Fibroblast of lung (primary cell): ENCODE measurements around the gene HIGD1A. TPM values are rescaled to one million over a fixed set of nuclear protein-coding genes. Genes with fewer than 3 reads are reported as not detected.
"Not testable (repeated sequence)": the region's sequence is repeated elsewhere in the genome, so short reads cannot be mapped to it uniquely, and the experiment has no call there.

Source experiments
- DNase-seq, 2 donors: peaks; one replicate each; pipeline versions ENCODE4 v3.0.0 to v3.0.0-alpha.2; 2010; ENCODE audit warnings: low read depth in 2 of 2
- H2AFZ ChIP-seq: 2 replicates; pipeline ENCODE4 v1.5.1; 2012; ENCODE audit warnings: low read length, control low read depth, inconsistent platforms
- H3K27ac ChIP-seq: 2 replicates; pipeline ENCODE4 v1.5.1; 2011; ENCODE audit warnings: low read length, control low read depth; ENCODE audit not compliant: insufficient read depth
- H3K27me3 ChIP-seq: 2 replicates; pipeline ENCODE4 v1.5.1; 2011; ENCODE audit warnings: mild to moderate bottlenecking, low read length; ENCODE audit not compliant: control insufficient read depth, insufficient read depth
- H3K36me3 ChIP-seq: 2 replicates; pipeline ENCODE4 v1.5.1; 2011; ENCODE audit warnings: low read length; ENCODE audit not compliant: control insufficient read depth, insufficient read depth
- H3K4me1 ChIP-seq: 2 replicates; pipeline ENCODE4 v1.5.1; 2011; ENCODE audit warnings: low read length; ENCODE audit not compliant: control insufficient read depth, insufficient read depth; ENCODE audit errors: extremely low read depth
- H3K4me2 ChIP-seq: 2 replicates; pipeline ENCODE4 v1.5.1; 2011; ENCODE audit warnings: low read length, control low read depth; ENCODE audit not compliant: insufficient read depth; ENCODE audit errors: extremely low read depth
- H3K4me3 ChIP-seq, 4 experiments: fragments of 200-600 bp in 1 of 4; sonication (generic) in 1 of 4; replicated peaks in 1 of 4; 2 replicates each; pipeline ENCODE4 v1.5.1; 2011 to 2016; ENCODE audit warnings: low read length in 4 of 4, low read depth in 3 of 4, mild to moderate bottlenecking in 3 of 4, control low read depth in 2 of 4, inconsistent platforms in 1 of 4, mixed read lengths in 1 of 4; ENCODE audit not compliant: insufficient read depth in 1 of 4; ENCODE audit errors: control extremely low read depth in 1 of 4
- H3K79me2 ChIP-seq: 2 replicates; pipeline ENCODE4 v1.5.1; 2012; ENCODE audit warnings: mild to moderate bottlenecking, low read length, inconsistent platforms; ENCODE audit not compliant: control insufficient read depth, insufficient read depth
- H3K9ac ChIP-seq: 2 replicates; pipeline ENCODE4 v1.5.1; 2011; ENCODE audit warnings: mild to moderate bottlenecking, low read length, control low read depth; ENCODE audit not compliant: insufficient read depth
- H3K9me3 ChIP-seq: 2 replicates; pipeline ENCODE4 v1.5.1; 2012; ENCODE audit warnings: low read depth, low read length; ENCODE audit not compliant: control insufficient read depth, insufficient read depth
- H4K20me1 ChIP-seq: 2 replicates; pipeline ENCODE4 v1.5.1; 2011; ENCODE audit warnings: low read length; ENCODE audit not compliant: control insufficient read depth, insufficient read depth; ENCODE audit errors: extremely low read depth
- EZH2 ChIP-seq: IDR thresholded peaks from 2 replicates; pipeline ENCODE4 v1.5.1; 2012; ENCODE audit warnings: low read length, control low read depth, mild to moderate bottlenecking; ENCODE audit errors: missing control alignments
- polyA plus RNA-seq, 2 donors: library from polyadenylated mRNA; depleted of rRNA in 1 of 2; stranded (reverse) in 1 of 2; unstranded in 1 of 2; fragments of >200 nt; gene quantifications; 2 replicates each; pipeline ENCODE4 v1.2.1, GENCODE V29; 2011 to 2012; ENCODE audit warnings: missing spikeins in 1 of 2
- total RNA-seq: library from RNA; depleted of rRNA; stranded (reverse); fragments of >200 nt; gene quantifications from 2 replicates; pipeline ENCODE4 v1.2.1, GENCODE V29; 2014
- TF ChIP-seq, protein P1 (sequence below), 2 donors: IDR thresholded peaks in 1 of 2; conservative IDR thresholded peaks in 1 of 2; 1 replicate in 1 of 2; 2 replicates in 1 of 2; pipeline ENCODE4 v1.5.1; 2011 to 2012; ENCODE audit warnings: low read length in 2 of 2, control low read depth in 1 of 2, inconsistent platforms in 1 of 2, low read depth in 1 of 2, mild to moderate bottlenecking in 1 of 2

Gene HIGD1A
- total and polyA plus RNA-seq, 2 donors (not counting 1 experiment from before 2014, with no cell fraction given), result 121 to 245 TPM

DNA sequence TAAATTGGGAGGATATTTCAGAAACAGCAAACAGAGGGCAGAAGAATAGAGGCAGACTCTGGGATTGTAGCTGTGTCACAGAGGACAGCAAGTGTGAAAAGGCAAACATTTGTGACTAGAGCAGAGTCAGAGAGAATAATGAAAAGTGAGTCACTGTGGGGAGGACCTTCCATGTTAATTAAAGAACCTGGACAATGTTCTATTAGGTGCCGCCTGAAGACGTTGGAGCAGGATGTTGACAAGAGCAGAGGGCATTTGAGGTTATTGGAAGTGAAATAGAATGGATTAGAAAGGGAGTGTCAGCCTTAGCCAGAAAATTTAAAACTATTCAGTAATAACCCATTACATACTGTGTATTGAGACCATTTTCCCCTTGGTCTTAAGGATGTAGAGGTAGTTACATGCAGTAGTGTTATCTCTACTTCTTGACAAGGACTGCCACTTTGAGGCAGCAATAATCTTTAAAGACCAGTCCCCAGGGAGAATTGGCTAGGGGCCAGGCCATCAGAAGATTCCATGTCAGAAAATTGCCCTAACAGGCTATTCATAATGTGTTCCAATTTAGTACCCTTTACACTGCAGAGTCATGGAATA, 10.7 kb upstream of the HIGD1A start:
- no peak for DNase-seq
- Histone ChIP-seq H3K4me2 (no peak overlapping the region), H3K36me3 (no peaks in the 10 kb centered on the region), H3K4me1 (no peaks in the 10 kb centered on the region), H4K20me1 (no peaks in the 10 kb centered on the region), H3K4me3 (no peak overlapping the region), H3K27me3 (peaks cover 2% of the 10 kb centered on the region), H3K27ac (no peak overlapping the region), H3K9me3 (no peaks in the 10 kb centered on the region), H2AFZ (no peak overlapping the region), H3K9ac (no peak overlapping the region), H3K79me2 (no peaks in the 10 kb centered on the region)
- TF ChIP-seq, protein P1, sequence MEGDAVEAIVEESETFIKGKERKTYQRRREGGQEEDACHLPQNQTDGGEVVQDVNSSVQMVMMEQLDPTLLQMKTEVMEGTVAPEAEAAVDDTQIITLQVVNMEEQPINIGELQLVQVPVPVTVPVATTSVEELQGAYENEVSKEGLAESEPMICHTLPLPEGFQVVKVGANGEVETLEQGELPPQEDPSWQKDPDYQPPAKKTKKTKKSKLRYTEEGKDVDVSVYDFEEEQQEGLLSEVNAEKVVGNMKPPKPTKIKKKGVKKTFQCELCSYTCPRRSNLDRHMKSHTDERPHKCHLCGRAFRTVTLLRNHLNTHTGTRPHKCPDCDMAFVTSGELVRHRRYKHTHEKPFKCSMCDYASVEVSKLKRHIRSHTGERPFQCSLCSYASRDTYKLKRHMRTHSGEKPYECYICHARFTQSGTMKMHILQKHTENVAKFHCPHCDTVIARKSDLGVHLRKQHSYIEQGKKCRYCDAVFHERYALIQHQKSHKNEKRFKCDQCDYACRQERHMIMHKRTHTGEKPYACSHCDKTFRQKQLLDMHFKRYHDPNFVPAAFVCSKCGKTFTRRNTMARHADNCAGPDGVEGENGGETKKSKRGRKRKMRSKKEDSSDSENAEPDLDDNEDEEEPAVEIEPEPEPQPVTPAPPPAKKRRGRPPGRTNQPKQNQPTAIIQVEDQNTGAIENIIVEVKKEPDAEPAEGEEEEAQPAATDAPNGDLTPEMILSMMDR (conservative IDR thresholded peaks at IDR 0.05 in 1 of 2, IDR thresholded peaks at IDR 0.05 in 1 of 2; ENCODE audit: low read depth in 1 of 2, low read length in 2 of 2), result no peak
- no peak for TF ChIP-seq EZH2

DNA sequence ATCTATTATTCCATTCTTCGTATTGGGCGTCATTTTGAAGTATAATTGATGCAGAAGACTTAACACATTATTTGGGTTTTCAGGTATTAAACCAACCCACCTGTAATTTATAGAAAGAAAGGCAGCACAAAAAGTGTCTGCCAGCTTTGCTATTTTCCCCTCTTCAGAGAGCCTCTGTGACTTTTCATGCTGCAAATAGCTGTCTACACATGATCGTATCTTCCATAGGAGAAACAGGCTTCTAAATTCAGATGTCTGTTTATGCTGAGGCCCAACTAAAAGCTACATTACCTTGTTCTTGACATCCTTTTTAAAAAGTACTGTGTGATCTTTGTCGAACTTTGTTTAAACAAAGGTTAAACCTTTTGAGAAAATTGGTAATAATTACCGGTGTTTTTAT, 10.0 kb upstream of the HIGD1A start:
- no peaks in the 10 kb centered on the region for H3K9me3 ChIP-seq

DNA sequence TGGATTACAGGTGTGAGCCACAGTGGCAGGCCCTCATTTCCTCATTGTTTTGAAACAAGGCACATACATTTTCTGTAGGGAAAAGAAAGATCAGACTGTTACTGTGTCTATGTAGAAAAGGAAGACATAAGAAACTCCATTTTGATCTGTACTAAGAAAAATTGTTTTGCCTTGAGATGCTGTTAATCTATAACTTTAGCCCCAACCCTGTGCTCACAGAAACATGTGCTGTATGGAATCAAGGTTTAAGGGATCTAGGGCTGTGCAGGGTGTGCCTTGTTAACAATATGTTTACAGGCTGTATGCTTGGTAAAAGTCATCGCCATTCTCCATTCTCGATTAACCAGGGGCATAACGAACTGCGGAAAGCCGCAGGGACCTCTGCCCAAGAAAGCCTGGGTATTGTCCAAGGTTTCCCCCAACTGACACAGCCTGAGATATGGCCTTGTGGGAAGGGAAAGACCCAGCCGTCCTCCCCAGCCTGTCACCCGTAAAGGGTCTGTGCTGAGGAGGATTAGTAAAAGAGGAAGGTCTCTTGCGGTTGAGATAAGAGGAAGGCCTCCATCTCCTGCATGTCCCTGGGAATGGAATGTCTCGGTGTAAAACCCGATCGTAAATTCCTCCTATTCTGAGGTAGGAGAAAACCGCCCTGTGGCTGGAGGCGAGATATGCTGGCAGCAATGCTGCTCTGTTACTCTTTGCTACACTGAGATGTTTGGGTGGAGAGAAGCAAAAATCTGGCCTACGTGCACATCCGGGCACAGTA, 7.0 kb upstream of the HIGD1A start:
- H3K4me2 ChIP-seq, H3K4me3 ChIP-seq, H3K36me3 ChIP-seq, H4K20me1 ChIP-seq, H3K27me3 ChIP-seq, DNase-seq, H3K4me1 ChIP-seq, H3K9me3 ChIP-seq, H3K79me2 ChIP-seq, H3K9ac ChIP-seq, H2AFZ ChIP-seq, H3K27ac ChIP-seq: not testable (repeated sequence)

More for the DNA sequence above, 10.0 kb upstream of the HIGD1A start:
- DNase-seq, result no peak
- no peak overlapping the region for H3K9ac ChIP-seq
- no peaks in the 10 kb centered on the region for H3K4me1 ChIP-seq
- H3K4me2 ChIP-seq, result no peak overlapping the region
- H3K79me2 ChIP-seq, result no peaks in the 10 kb centered on the region
- no peak overlapping the region for H2AFZ ChIP-seq
- H3K36me3 ChIP-seq, result no peaks in the 10 kb centered on the region
- no peak for TF ChIP-seq EZH2
- TF ChIP-seq, protein P1 (conservative IDR thresholded peaks at IDR 0.05 in 1 of 2, IDR thresholded peaks at IDR 0.05 in 1 of 2; ENCODE audit: low read depth in 1 of 2, low read length in 2 of 2), result no peak
- no peak overlapping the region for H3K4me3 ChIP-seq
- H3K27me3 ChIP-seq, result peaks cover 2% of the 10 kb centered on the region
- no peak overlapping the region for H3K27ac ChIP-seq
- no peaks in the 10 kb centered on the region for H4K20me1 ChIP-seq

DNA sequence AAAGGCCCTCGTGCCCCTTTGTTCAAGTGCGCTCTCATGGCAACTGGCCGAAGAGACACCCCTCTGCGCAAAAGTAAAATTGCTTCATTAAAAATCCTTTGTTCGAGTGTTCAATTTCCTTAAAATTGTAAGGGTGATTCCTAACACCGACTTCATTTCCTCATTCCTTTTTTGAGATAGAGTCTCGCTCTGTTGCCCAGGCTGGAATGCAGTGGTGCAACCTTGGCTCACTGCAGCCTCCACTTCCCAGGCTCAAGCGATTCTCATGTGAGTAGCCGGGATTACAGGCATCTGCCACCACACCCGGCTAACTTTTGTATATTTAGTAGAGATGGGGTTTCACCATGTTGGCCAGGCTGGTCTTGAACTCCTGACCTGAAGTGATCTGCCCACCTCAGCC, 6.4 kb upstream of the HIGD1A start:
- H3K27ac ChIP-seq, H3K36me3 ChIP-seq, H3K9ac ChIP-seq, H4K20me1 ChIP-seq, H3K4me1 ChIP-seq, H3K27me3 ChIP-seq, DNase-seq, H3K79me2 ChIP-seq, H3K4me3 ChIP-seq, H3K9me3 ChIP-seq, H3K4me2 ChIP-seq, H2AFZ ChIP-seq: not testable (repeated sequence)
